Mesenchymal stem cell (in vitro differentiated cells and primary cell): ENCODE measurements around the gene ATP8B2.
"Not testable (repeated sequence)": the region's sequence is repeated elsewhere in the genome, so short reads cannot be mapped to it uniquely, and the experiment has no call there.

Source experiments
- DNase-seq: peaks from one replicate; pipeline ENCODE4 v3.0.0-alpha.2; 2013
- H2AFZ ChIP-seq: one replicate; pipeline ENCODE4 v1.6.1; 2013; ENCODE audit warnings: low read depth, mild to moderate bottlenecking, control low read depth, inconsistent platforms, low read length, moderate library complexity
- H2AK5ac ChIP-seq: 2 replicates; pipeline ENCODE4 v1.6.1; 2013; ENCODE audit warnings: low read length, moderate library complexity, mild to moderate bottlenecking, inconsistent platforms; ENCODE audit not compliant: severe bottlenecking
- H2BK120ac ChIP-seq: one replicate; pipeline ENCODE4 v1.6.1; 2013; ENCODE audit warnings: low read depth, mild to moderate bottlenecking, inconsistent platforms, low read length, moderate library complexity
- H2BK12ac ChIP-seq, 2 experiments: one replicate each; pipeline ENCODE4 v1.6.1; 2013; ENCODE audit warnings: inconsistent platforms in 2 of 2, low read length in 2 of 2, mild to moderate bottlenecking in 2 of 2, moderate library complexity in 2 of 2, control low read depth in 1 of 2
- H2BK15ac ChIP-seq: one replicate; pipeline ENCODE4 v1.6.1; 2013; ENCODE audit warnings: mild to moderate bottlenecking, low read depth, inconsistent platforms; ENCODE audit not compliant: poor library complexity, severe bottlenecking
- H2BK5ac ChIP-seq: 2 replicates; pipeline ENCODE4 v1.6.1; 2013; ENCODE audit warnings: low read depth, mild to moderate bottlenecking, low read length, control low read depth, inconsistent platforms; ENCODE audit not compliant: poor library complexity, severe bottlenecking
- H3K14ac ChIP-seq, 2 experiments: one replicate each; pipeline ENCODE4 v1.6.1; 2013; ENCODE audit warnings: inconsistent platforms in 2 of 2, low read length in 2 of 2, control low read depth in 1 of 2, mild to moderate bottlenecking in 1 of 2, moderate library complexity in 1 of 2
- H3K18ac ChIP-seq, 2 experiments: one replicate each; pipeline ENCODE4 v1.6.1; 2013; ENCODE audit warnings: inconsistent platforms in 2 of 2, low read length in 2 of 2, control low read depth in 1 of 2, low read depth in 1 of 2, mild to moderate bottlenecking in 1 of 2
- H3K23ac ChIP-seq, 2 experiments: one replicate each; pipeline ENCODE4 v1.6.1; 2013; ENCODE audit warnings: inconsistent platforms in 2 of 2, low read length in 2 of 2, mild to moderate bottlenecking in 2 of 2, moderate library complexity in 2 of 2, control low read depth in 1 of 2
- H3K27ac ChIP-seq: 2 replicates; pipeline ENCODE4 v1.5.1; 2013; ENCODE audit warnings: mild to moderate bottlenecking, moderate library complexity, low read length, control low read depth, inconsistent platforms; ENCODE audit not compliant: poor library complexity, severe bottlenecking
- H3K27me3 ChIP-seq, 2 experiments: 2 replicates each; pipeline versions ENCODE4 v1.6.1 to v1.7.0; 2013; ENCODE audit warnings: low read length in 2 of 2, mild to moderate bottlenecking in 2 of 2, moderate library complexity in 2 of 2, control low read depth in 1 of 2, inconsistent platforms in 1 of 2; ENCODE audit not compliant: control insufficient read depth in 1 of 2, insufficient read depth in 1 of 2
- H3K36me3 ChIP-seq, 2 experiments: 2 replicates each; pipeline versions ENCODE4 v1.6.1 to v1.7.0; 2013; ENCODE audit warnings: low read length in 2 of 2, control low read depth in 1 of 2, inconsistent platforms in 1 of 2, low read depth in 1 of 2, mild to moderate bottlenecking in 1 of 2; ENCODE audit not compliant: insufficient read depth in 2 of 2, control insufficient read depth in 1 of 2
- H3K4ac ChIP-seq, 2 experiments: one replicate each; pipeline ENCODE4 v1.6.1; 2013; ENCODE audit warnings: inconsistent platforms in 2 of 2, low read length in 2 of 2, mild to moderate bottlenecking in 2 of 2, moderate library complexity in 2 of 2, control low read depth in 1 of 2, low read depth in 1 of 2
- H3K4me1 ChIP-seq: 2 replicates; pipeline ENCODE4 v1.6.1; 2013; ENCODE audit warnings: low read depth, low read length, control low read depth; ENCODE audit not compliant: control insufficient read depth, insufficient read depth
- H3K4me2 ChIP-seq: 2 replicates; pipeline ENCODE4 v1.6.1; 2013; ENCODE audit warnings: low read length, mild to moderate bottlenecking, inconsistent platforms; ENCODE audit not compliant: poor library complexity, severe bottlenecking
- H3K4me3 ChIP-seq, 2 experiments: 2 replicates each; pipeline versions ENCODE4 v1.5.1 to v1.7.0; 2013; ENCODE audit warnings: low read length in 2 of 2, mild to moderate bottlenecking in 2 of 2, control low read depth in 1 of 2, low read depth in 1 of 2; ENCODE audit not compliant: insufficient read depth in 1 of 2
- H3K79me1 ChIP-seq: replicated peaks from 2 replicates; pipeline ENCODE4 v1.6.1; 2013; ENCODE audit warnings: mild to moderate bottlenecking, control low read depth, low read length, inconsistent platforms; ENCODE audit not compliant: poor library complexity, severe bottlenecking
- H3K9ac ChIP-seq: 2 replicates; pipeline ENCODE4 v1.7.0; 2013; ENCODE audit warnings: mild to moderate bottlenecking, low read length, moderate library complexity
- H3K9me3 ChIP-seq: 2 replicates; pipeline ENCODE4 v1.7.0; 2013; ENCODE audit warnings: mild to moderate bottlenecking, low read length; ENCODE audit not compliant: control insufficient read depth
- H4K8ac ChIP-seq: one replicate; pipeline ENCODE4 v1.6.1; 2013; ENCODE audit warnings: inconsistent platforms, mild to moderate bottlenecking, low read length, moderate library complexity
- H4K91ac ChIP-seq: one replicate; pipeline ENCODE4 v1.6.1; 2013; ENCODE audit warnings: mild to moderate bottlenecking, low read length, inconsistent platforms
- WGBS: methylation state at CpG from one replicate; pipeline ENCODE4 v1.1.7; 2013; ENCODE audit warnings: mixed read lengths; 5-methylcytosine and 5-hydroxymethylcytosine counted together

The ATP8B2 gene

GRCh38 chr1:154313066-154313356 is 12.3 kb upstream of the ATP8B2 start:
- DNase-seq, result no peak
- Histone ChIP-seq H3K79me1 (no peaks in the 10 kb centered on the region), H3K14ac (no peak overlapping the region), H3K36me3 (no peaks in the 10 kb centered on the region), H3K9ac (no peak overlapping the region), H3K27ac (no peak overlapping the region), H2BK12ac (no peak overlapping the region), H3K4me3 (no peak overlapping the region), H3K4me1 (no peaks in the 10 kb centered on the region), H2BK5ac (no peak overlapping the region), H3K18ac (no peak overlapping the region), H2AFZ (no peak overlapping the region), H4K8ac (no peak overlapping the region), H2BK120ac (no peak overlapping the region), H3K27me3 (no peaks in the 10 kb centered on the region), H2AK5ac (no peak overlapping the region), H2BK15ac (no peak overlapping the region), H3K4me2 (no peak overlapping the region), H3K23ac (no peak overlapping the region), H3K4ac (no peak overlapping the region), H4K91ac (no peak overlapping the region), H3K9me3 (peaks cover 10% of the 10 kb centered on the region)
- WGBS, result 75% methylated on average over 8 of the region's 10 CpGs

GRCh38 chr1:154314226-154314625 is 11.1 kb upstream of the ATP8B2 start:
- H4K91ac ChIP-seq, H4K8ac ChIP-seq, H3K4me3 ChIP-seq, H3K4me2 ChIP-seq, H2AK5ac ChIP-seq, H2BK12ac ChIP-seq, H2BK5ac ChIP-seq, H3K36me3 ChIP-seq, H3K18ac ChIP-seq, H2BK120ac ChIP-seq, H3K4me1 ChIP-seq, DNase-seq, H3K79me1 ChIP-seq, H3K14ac ChIP-seq, H3K27ac ChIP-seq, H2AFZ ChIP-seq, H3K4ac ChIP-seq, H2BK15ac ChIP-seq, H3K27me3 ChIP-seq, H3K9me3 ChIP-seq, H3K9ac ChIP-seq, H3K23ac ChIP-seq: not testable (repeated sequence)
- 84% methylated on average over 1 of the region's 3 CpGs for WGBS

GRCh38 chr1:154316704-154317103 is 8.6 kb upstream of the ATP8B2 start:
- H3K4ac ChIP-seq, result no peak overlapping the region
- H3K23ac ChIP-seq, result no peak overlapping the region
- H3K9ac ChIP-seq, result no peak overlapping the region
- WGBS, result no CpG with 5 or more reads among the region's 1 CpG
- peak; percentile 1 for DNase-seq
- H3K4me2 ChIP-seq, result no peak overlapping the region
- H4K8ac ChIP-seq, result no peak overlapping the region
- H3K36me3 ChIP-seq, result no peaks in the 10 kb centered on the region
- H2AK5ac ChIP-seq, result no peak overlapping the region
- H4K91ac ChIP-seq, result no peak overlapping the region
- peaks cover 0 to 6% of the 10 kb centered on the region in 2 experiments for H3K27me3 ChIP-seq
- no peak overlapping the region for H3K18ac ChIP-seq
- H3K27ac ChIP-seq, result no peak overlapping the region
- no peak overlapping the region for H3K14ac ChIP-seq
- no peak overlapping the region for H3K4me3 ChIP-seq
- H3K79me1 ChIP-seq, result no peaks in the 10 kb centered on the region
- H2BK15ac ChIP-seq, result no peak overlapping the region
- no peak overlapping the region for H2BK5ac ChIP-seq
- H3K4me1 ChIP-seq, result no peaks in the 10 kb centered on the region
- no peak overlapping the region for H2AFZ ChIP-seq
- H3K9me3 ChIP-seq, result peaks cover 10% of the 10 kb centered on the region
- H2BK120ac ChIP-seq, result no peak overlapping the region
- H2BK12ac ChIP-seq, result no peak overlapping the region

GRCh38 chr1:154318386-154318785 is 6.9 kb upstream of the ATP8B2 start:
- Histone ChIP-seq H4K8ac (no peak overlapping the region), H4K91ac (no peak overlapping the region), H2BK12ac (no peak overlapping the region), H2BK15ac (no peak overlapping the region), H3K14ac (no peak overlapping the region), H3K27me3 (peaks cover 10 to 19% of the 10 kb centered on the region in 2 experiments), H3K4me1 (no peaks in the 10 kb centered on the region), H3K9ac (no peak overlapping the region), H3K23ac (no peak overlapping the region), H2BK5ac (no peak overlapping the region), H3K4me2 (no peak overlapping the region), H3K9me3 (peaks cover 10% of the 10 kb centered on the region), H3K18ac (no peak overlapping the region), H2AK5ac (no peak overlapping the region), H3K4me3 (no peak overlapping the region), H3K27ac (no peak overlapping the region), H3K4ac (no peak overlapping the region), H2AFZ (no peak overlapping the region), H3K79me1 (no peaks in the 10 kb centered on the region), H3K36me3 (no peaks in the 10 kb centered on the region), H2BK120ac (no peak overlapping the region)
- 81% methylated on average over 4 of the region's 4 CpGs for WGBS
- DNase-seq, result no peak
